NB4 (cell line): Measurements from ENCODE around the gene PFDN1.

Experiments
- MYC ChIP-seq: IDR thresholded peaks from 2 replicates; pipeline ENCODE4 v1.6.1; 2011; ENCODE audit warnings: low read depth, low read length
- POLR2A ChIP-seq: IDR thresholded peaks from 2 replicates; pipeline ENCODE4 v1.6.1; 2011; ENCODE audit warnings: mild to moderate bottlenecking; ENCODE audit not compliant: insufficient read length; ENCODE audit errors: extremely low read depth
- TF ChIP-seq, protein P1 (sequence below): IDR thresholded peaks from one replicate; pipeline ENCODE4 v1.5.1; 2012; ENCODE audit warnings: low read depth, low read length
- TF ChIP-seq, protein P2 (sequence below): IDR thresholded peaks from 2 replicates; pipeline ENCODE4 v1.6.1; 2011; ENCODE audit warnings: low read depth, low read length

DNA sequence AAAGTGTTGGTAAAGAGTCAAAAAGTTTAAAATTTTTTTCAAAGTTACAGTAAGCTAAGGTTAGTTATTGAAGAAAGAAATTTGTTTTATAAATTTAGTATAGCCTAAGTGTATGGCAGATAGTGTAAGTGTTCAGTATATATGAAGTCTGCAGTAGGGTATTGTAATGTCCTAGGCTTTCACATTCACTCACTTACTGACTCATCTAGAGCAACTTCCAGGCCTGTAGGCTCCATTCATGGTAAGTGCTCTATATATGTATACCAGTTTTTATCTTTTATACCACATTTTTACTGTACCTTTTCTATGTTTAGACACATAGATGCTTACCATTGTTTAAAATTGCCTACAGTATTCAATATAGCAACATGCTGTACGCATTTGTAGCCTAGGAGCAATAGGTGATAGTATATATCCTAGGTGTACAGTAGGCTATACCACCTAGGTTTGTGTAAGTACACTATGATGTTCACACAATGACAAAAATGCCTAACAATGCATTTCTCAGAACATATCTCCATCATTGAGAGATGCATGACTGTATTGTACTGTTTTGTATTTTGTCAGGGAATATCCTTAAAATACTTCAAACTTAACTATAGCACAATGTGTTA is 89.4 kb downstream of the PFDN1 start:
- TF ChIP-seq POLR2A (no peak), MYC (no peak)
- TF ChIP-seq, protein P1, sequence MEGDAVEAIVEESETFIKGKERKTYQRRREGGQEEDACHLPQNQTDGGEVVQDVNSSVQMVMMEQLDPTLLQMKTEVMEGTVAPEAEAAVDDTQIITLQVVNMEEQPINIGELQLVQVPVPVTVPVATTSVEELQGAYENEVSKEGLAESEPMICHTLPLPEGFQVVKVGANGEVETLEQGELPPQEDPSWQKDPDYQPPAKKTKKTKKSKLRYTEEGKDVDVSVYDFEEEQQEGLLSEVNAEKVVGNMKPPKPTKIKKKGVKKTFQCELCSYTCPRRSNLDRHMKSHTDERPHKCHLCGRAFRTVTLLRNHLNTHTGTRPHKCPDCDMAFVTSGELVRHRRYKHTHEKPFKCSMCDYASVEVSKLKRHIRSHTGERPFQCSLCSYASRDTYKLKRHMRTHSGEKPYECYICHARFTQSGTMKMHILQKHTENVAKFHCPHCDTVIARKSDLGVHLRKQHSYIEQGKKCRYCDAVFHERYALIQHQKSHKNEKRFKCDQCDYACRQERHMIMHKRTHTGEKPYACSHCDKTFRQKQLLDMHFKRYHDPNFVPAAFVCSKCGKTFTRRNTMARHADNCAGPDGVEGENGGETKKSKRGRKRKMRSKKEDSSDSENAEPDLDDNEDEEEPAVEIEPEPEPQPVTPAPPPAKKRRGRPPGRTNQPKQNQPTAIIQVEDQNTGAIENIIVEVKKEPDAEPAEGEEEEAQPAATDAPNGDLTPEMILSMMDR = no peak
- TF ChIP-seq, protein P2, sequence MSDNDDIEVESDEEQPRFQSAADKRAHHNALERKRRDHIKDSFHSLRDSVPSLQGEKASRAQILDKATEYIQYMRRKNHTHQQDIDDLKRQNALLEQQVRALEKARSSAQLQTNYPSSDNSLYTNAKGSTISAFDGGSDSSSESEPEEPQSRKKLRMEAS = no peak
